H1 (cell line): ENCODE measurements around the gene C22orf23. TPM values are rescaled to one million over a fixed set of nuclear protein-coding genes. Genes with fewer than 3 reads are reported as not detected.

ENCODE experiments used
- CHD2 ChIP-seq: IDR thresholded peaks from 2 replicates; pipeline ENCODE4 v1.6.1; 2012; ENCODE audit warnings: low read length, improper control_type of control experiment
- CREB1 ChIP-seq: IDR thresholded peaks from 2 replicates; pipeline ENCODE4 v1.6.1; 2012; ENCODE audit warnings: inconsistent platforms
- CTCF ChIP-seq, 3 experiments: IDR thresholded peaks; 1 replicate in 2 of 3; 2 replicates in 1 of 3; pipeline versions ENCODE4 v1.5.1 to v1.6.1; 2011; ENCODE audit warnings: low read length in 3 of 3, mild to moderate bottlenecking in 3 of 3, inconsistent platforms in 2 of 3, low read depth in 1 of 3, moderate library complexity in 1 of 3; ENCODE audit not compliant: insufficient read depth in 1 of 3; ENCODE audit errors: control extremely low read depth in 1 of 3
- TAF7 ChIP-seq: optimal IDR thresholded peaks from 2 replicates; pipeline ENCODE3; 2011; ENCODE audit warnings: low read depth, mild to moderate bottlenecking, inconsistent platforms, low read length, moderate library complexity, borderline replicate concordance
- polyA plus RNA-seq, 7 experiments: library from polyadenylated mRNA; depleted of rRNA in 3 of 7; stranded (reverse) in 5 of 7; unstranded in 2 of 7; fragments of >200 nt in 5 of 7; fragments of 200-250 nt in 2 of 7; gene quantifications; 1 replicate in 5 of 7; 2 replicates in 1 of 7; 4 replicates in 1 of 7; pipeline versions ENCODE4 v1.2.1 to v1.2.3, GENCODE V29; 2011 to 2013; ENCODE audit warnings: missing spikeins in 2 of 7, mixed read lengths in 2 of 7
- total RNA-seq: library from RNA; stranded (reverse); fragmentation: NEBNext Ultra II Directional; extraction: Animal tissue kit (Norgen Biotek cat#: 25700); gene quantifications from 2 replicates; pipeline ENCODE4 v1.2.1, GENCODE V29; 2021

The C22orf23 gene
- total and polyA plus RNA-seq, 2 of the 8 experiments (the other 6 are each of a cell fraction or from before 2014, with no cell fraction given), result 0.50 to 0.54 TPM

DNA sequence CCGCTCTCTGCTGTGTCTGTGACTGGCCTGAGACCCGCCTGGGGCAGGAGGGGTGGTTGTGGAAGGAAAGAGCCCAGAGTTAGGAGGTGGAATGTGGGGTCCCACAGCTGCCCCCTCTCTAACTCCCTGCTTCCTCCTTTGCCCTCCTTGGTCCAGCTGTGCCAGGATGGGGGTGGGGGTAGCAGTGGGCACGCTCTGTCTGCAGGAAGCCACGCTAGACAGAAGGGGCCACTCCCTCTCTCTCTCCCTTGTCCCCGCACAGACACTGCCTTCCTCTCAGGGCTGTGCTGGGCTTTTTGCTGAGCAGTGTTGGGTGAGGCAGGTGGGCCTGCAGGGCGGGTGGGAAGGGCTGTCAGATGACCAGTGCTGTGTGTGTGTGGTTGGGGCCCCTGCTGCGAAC, 33.0 kb upstream of the C22orf23 start (continued):
- TF ChIP-seq CTCF (IDR thresholded peaks at IDR 0.05; ENCODE audit: control extremely low read depth in 1 of 3, insufficient read depth in 1 of 3, low read depth in 1 of 3, low read length in 3 of 3), result no peak
- no peak for TF ChIP-seq CREB1
- TF ChIP-seq TAF7, result no peak
- no peak for TF ChIP-seq CHD2
